Measurements from ENCODE around the gene APOL4.
A peak's percentile ranks its signal among the peaks of the same experiment; 100 is the strongest.

APOL4 gene

GRCh38 chr22:36149441-36149840 is 52.2 kb downstream of the APOL4 start:
- no peak for TF ChIP-seq CTCF (IDR thresholded peaks at IDR 0.05; ENCODE audit: low read depth, low read length)
- in situ Hi-C loops (cut with HindIII; ENCODE audit: low sequenced_read_pairs): no loop called here

GRCh38 chr22:36148411-36148810 is 53.2 kb downstream of the APOL4 start:
- H3K4me3 ChIP-seq (ENCODE audit: low read depth, low read length): no peak overlapping the region
- no peak for DNase-seq (ENCODE audit: low read depth, low spot score)
- no peak for TF ChIP-seq CTCF (IDR thresholded peaks at IDR 0.05; ENCODE audit: low read depth, low read length)
- in situ Hi-C loops (cut with HindIII; ENCODE audit: low sequenced_read_pairs): no loop called here

More at GRCh38 chr22:36149441-36149840, 52.2 kb downstream of the APOL4 start:
- no peak overlapping the region for H3K4me3 ChIP-seq (ENCODE audit: low read depth, low read length)
- no peak for DNase-seq (ENCODE audit: low read depth, low spot score)

- DNase-seq (ENCODE audit: low read depth, low spot score): no peak
- H3K4me3 ChIP-seq (ENCODE audit: low read depth, low read length): no peak overlapping the region
- in situ Hi-C loops (cut with HindIII; ENCODE audit: low sequenced_read_pairs): no loop called here
- no peak for TF ChIP-seq CTCF (IDR thresholded peaks at IDR 0.05; ENCODE audit: low read depth, low read length)
These were observed 54.3 kb downstream of the APOL4 start for GRCh38 chr22:36147196-36147791.

- in situ Hi-C loops (cut with HindIII; ENCODE audit: low sequenced_read_pairs): no loop called here
- no peak overlapping the region for H3K4me3 ChIP-seq (ENCODE audit: low read depth, low read length)
- TF ChIP-seq CTCF (IDR thresholded peaks at IDR 0.05; ENCODE audit: low read depth, low read length): no peak
- DNase-seq (ENCODE audit: low read depth, low spot score): no peak
These were observed 55.7 kb downstream of the APOL4 start for GRCh38 chr22:36145881-36146280.

- in situ Hi-C loops (cut with HindIII; ENCODE audit: low sequenced_read_pairs): no loop called here
- H3K4me3 ChIP-seq (ENCODE audit: low read depth, low read length): no peak overlapping the region
- peak; percentile 73 for DNase-seq (ENCODE audit: low read depth, low spot score)
- peak; percentile 88 for TF ChIP-seq CTCF (IDR thresholded peaks at IDR 0.05; ENCODE audit: low read depth, low read length)
These were observed 56.6 kb downstream of the APOL4 start for GRCh38 chr22:36144886-36145541.

GRCh38 chr22:36143956-36144355 is 57.7 kb downstream of the APOL4 start:
- no peak for TF ChIP-seq CTCF (IDR thresholded peaks at IDR 0.05; ENCODE audit: low read depth, low read length)
- H3K4me3 ChIP-seq (ENCODE audit: low read depth, low read length): no peak overlapping the region
- no peak for DNase-seq (ENCODE audit: low read depth, low spot score)
- in situ Hi-C loops (cut with HindIII; ENCODE audit: low sequenced_read_pairs): no loop called here

Measured in astrocyte of the spinal cord (primary cell).